DND-41 (cell line): ENCODE data around the gene CDS1.
"Not testable (repeated sequence)": the region's sequence is repeated elsewhere in the genome, so short reads cannot be mapped to it uniquely, and the experiment has no call there.

Source experiments
- ATAC-seq: fragments of 200-7000 bp; cut with Tn5 transposase; 3 replicates; pipeline ENCODE4 v1.9.1; 2021; ENCODE audit warnings: low read depth; ENCODE audit not compliant: insufficient read depth
- DNase-seq: peaks from one replicate; pipeline ENCODE4 v3.0.0-alpha.2; 2020
- H2AFZ ChIP-seq: 2 replicates; pipeline ENCODE4 v1.6.0; 2012; ENCODE audit warnings: low read depth, low read length
- H3K27ac ChIP-seq: 2 replicates; pipeline ENCODE4 v1.5.1; 2012; ENCODE audit warnings: low read length, inconsistent platforms
- H3K27me3 ChIP-seq: fragments of 200-600 bp; sonication (generic); 2 replicates; pipeline ENCODE4 v1.6.0; 2012; ENCODE audit warnings: low read length, mild to moderate bottlenecking, inconsistent platforms; ENCODE audit not compliant: insufficient read depth, poor library complexity
- H3K36me3 ChIP-seq: 2 replicates; pipeline ENCODE4 v1.5.1; 2012; ENCODE audit warnings: low read length, inconsistent platforms; ENCODE audit not compliant: insufficient read depth
- H3K4me1 ChIP-seq: 2 replicates; pipeline ENCODE4 v1.5.1; 2012; ENCODE audit warnings: mild to moderate bottlenecking, low read length; ENCODE audit not compliant: insufficient read depth
- H3K4me2 ChIP-seq: 2 replicates; pipeline ENCODE4 v1.6.0; 2012; ENCODE audit warnings: mild to moderate bottlenecking, moderate library complexity, low read length, inconsistent platforms; ENCODE audit not compliant: insufficient read depth
- H3K4me3 ChIP-seq, 2 experiments: fragments of 200-600 bp in 1 of 2; shearing (Covaris generic) in 1 of 2; 2 replicates each; pipeline ENCODE4 v1.5.1; 2012 to 2016; ENCODE audit warnings: inconsistent platforms in 2 of 2, low read length in 2 of 2, mild to moderate bottlenecking in 2 of 2, low read depth in 1 of 2, moderate library complexity in 1 of 2
- H3K79me2 ChIP-seq: 2 replicates; pipeline ENCODE4 v1.6.0; 2012; ENCODE audit warnings: low read length, inconsistent platforms; ENCODE audit not compliant: insufficient read depth
- H3K9ac ChIP-seq: 2 replicates; pipeline ENCODE4 v1.6.0; 2012; ENCODE audit warnings: low read depth, mild to moderate bottlenecking, inconsistent platforms, low read length, moderate library complexity
- H3K9me3 ChIP-seq: 2 replicates; pipeline ENCODE4 v1.5.1; 2012; ENCODE audit warnings: low read length, moderate library complexity, mild to moderate bottlenecking, inconsistent platforms; ENCODE audit not compliant: insufficient read depth, severe bottlenecking
- H4K20me1 ChIP-seq: 2 replicates; pipeline ENCODE4 v1.6.0; 2012; ENCODE audit warnings: low read length; ENCODE audit not compliant: insufficient read depth
- CTCF ChIP-seq: IDR thresholded peaks from 2 replicates; pipeline ENCODE4 v1.5.1; 2012; ENCODE audit warnings: borderline replicate concordance, low read length, moderate library complexity, mild to moderate bottlenecking; ENCODE audit not compliant: poor library complexity, severe bottlenecking; ENCODE audit errors: extremely low read depth
- EZH2 ChIP-seq: IDR thresholded peaks from 3 replicates; pipeline ENCODE4 v1.6.1; 2012; ENCODE audit warnings: borderline replicate concordance, low read depth, mild to moderate bottlenecking, moderate library complexity, low read length, inconsistent platforms; ENCODE audit not compliant: severe bottlenecking

The CDS1 gene

GRCh38 chr4:84660606-84661005 is 77.7 kb downstream of the CDS1 start:
- H3K4me1 ChIP-seq = no peaks in the 10 kb centered on the region
- no peaks in the 10 kb centered on the region for H3K36me3 ChIP-seq
- TF ChIP-seq EZH2 (no peak), CTCF (no peak)
- H3K79me2 ChIP-seq = no peaks in the 10 kb centered on the region
- H3K4me2 ChIP-seq = no peak overlapping the region
- H3K27me3 ChIP-seq = no peaks in the 10 kb centered on the region
- no peak overlapping the region for H3K9ac ChIP-seq
- no peak overlapping the region for H3K27ac ChIP-seq
- no peaks in the 10 kb centered on the region for H4K20me1 ChIP-seq
- no peak overlapping the region for H2AFZ ChIP-seq
- H3K9me3 ChIP-seq = peaks cover 2% of the 10 kb centered on the region
- H3K4me3 ChIP-seq = no peak overlapping the region
- DNase-seq (no peak), ATAC-seq (no peak)

DNA sequence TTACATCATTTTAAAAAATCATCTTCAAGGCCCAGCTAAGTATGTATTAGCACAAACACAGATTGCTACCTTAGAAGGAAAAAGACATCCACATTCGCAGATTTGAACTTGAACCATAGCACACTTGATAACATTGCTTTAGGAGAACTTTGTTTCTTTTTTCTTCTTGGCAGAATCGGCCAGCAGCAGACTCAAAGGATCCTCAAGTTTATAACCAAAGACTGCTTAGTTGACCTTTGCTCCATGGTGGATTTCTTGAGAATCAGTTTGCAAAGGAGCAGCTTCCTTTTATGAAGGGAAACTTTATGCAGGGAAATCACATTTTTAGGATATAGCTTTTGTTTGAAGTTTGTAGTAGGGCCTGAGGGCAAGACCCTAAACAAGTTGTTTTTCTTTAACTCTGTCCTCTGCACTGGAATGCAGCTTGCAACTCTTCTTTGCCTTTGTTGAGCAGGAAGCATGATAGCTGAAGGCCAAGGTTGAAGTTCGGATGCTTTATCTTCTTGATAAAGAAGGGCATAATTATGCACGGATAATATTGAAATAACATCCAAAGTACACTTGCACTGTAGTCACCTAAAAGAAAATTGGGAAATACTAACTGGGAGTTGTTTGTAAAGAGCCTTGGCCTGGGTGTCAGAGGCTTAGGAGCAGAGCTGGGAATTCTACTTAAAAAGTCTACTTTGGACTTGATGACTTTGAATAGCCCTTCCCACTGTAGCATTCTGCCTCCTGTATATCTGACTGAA is 78.4 kb downstream of the CDS1 start:
- no peak overlapping the region for H2AFZ ChIP-seq
- H3K79me2 ChIP-seq = no peaks in the 10 kb centered on the region
- DNase-seq (no peak), ATAC-seq (no peak)
- H3K4me3 ChIP-seq = no peak overlapping the region
- H3K4me1 ChIP-seq = no peaks in the 10 kb centered on the region
- H3K4me2 ChIP-seq = no peak overlapping the region
- H4K20me1 ChIP-seq = no peaks in the 10 kb centered on the region
- no peaks in the 10 kb centered on the region for H3K27me3 ChIP-seq
- peaks cover 2% of the 10 kb centered on the region for H3K9me3 ChIP-seq
- no peaks in the 10 kb centered on the region for H3K36me3 ChIP-seq
- H3K9ac ChIP-seq = no peak overlapping the region
- no peak overlapping the region for H3K27ac ChIP-seq
- TF ChIP-seq EZH2 (no peak), CTCF (no peak)

DNA sequence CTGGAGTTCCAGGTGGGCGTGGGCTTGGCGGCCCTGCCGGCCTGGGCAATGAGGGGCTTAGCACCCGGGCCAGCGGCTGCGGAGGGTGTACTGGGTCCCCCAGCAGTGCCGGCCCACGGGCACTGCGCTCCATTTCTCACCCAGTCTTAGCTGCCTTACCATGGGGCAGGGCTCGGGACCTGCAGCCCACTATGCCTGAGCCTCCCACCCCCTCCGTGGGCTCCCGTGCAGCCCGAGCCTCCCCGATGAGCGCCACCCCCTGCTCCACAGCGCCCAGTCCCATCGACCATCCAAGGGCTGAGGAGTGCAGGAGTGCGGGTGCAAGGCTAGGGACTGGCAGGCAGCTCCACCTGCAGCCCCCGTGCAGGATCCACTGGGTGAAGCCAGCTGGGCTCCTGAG is 81.8 kb downstream of the CDS1 start:
- H3K27ac ChIP-seq, H3K27me3 ChIP-seq, ATAC-seq, H3K9me3 ChIP-seq, DNase-seq, H3K4me3 ChIP-seq, H4K20me1 ChIP-seq, H3K4me1 ChIP-seq, H2AFZ ChIP-seq, H3K36me3 ChIP-seq, H3K9ac ChIP-seq, H3K4me2 ChIP-seq, H3K79me2 ChIP-seq: not testable (repeated sequence)

DNA sequence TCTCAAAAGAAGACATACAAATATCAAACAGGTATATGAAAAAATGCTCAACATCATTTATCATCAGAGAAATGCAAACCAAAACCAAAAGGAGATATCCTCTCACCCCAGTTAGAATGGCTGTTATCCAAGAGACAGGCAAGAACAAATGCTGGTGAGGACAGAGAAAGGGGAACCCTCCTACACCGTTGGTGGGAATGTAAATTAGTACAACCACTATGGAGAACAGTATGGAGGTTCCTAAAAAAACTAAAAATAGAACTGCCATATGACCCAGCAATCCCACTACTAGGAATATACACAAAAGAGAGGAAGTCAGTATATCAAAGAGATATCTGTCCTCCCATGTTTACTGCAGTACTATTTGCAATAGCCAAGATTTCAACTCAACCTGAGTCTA is 83.5 kb downstream of the CDS1 start:
- ATAC-seq (no peak), DNase-seq (no peak)
- no peaks in the 10 kb centered on the region for H3K4me1 ChIP-seq
- no peak overlapping the region for H2AFZ ChIP-seq
- H3K27ac ChIP-seq = no peak overlapping the region
- H3K9me3 ChIP-seq = no peaks in the 10 kb centered on the region
- H4K20me1 ChIP-seq = no peaks in the 10 kb centered on the region
- no peaks in the 10 kb centered on the region for H3K36me3 ChIP-seq
- no peaks in the 10 kb centered on the region for H3K79me2 ChIP-seq
- H3K27me3 ChIP-seq = no peaks in the 10 kb centered on the region
- H3K4me2 ChIP-seq = no peak overlapping the region
- no peak overlapping the region for H3K4me3 ChIP-seq
- no peak overlapping the region for H3K9ac ChIP-seq
- TF ChIP-seq CTCF = no peak
- TF ChIP-seq EZH2 = no peak
